CD4-positive, alpha-beta T cell treated with Interferon alpha-2 for 1 hour (primary cell): ENCODE results near the gene PMP22.

Experiments
- DNase-seq, 2 donors: peaks; one replicate each; pipeline ENCODE4 v3.0.0-alpha.2; 2020 to 2022

The PMP22 gene

GRCh38 chr17:15265131-15265530 is at the start of gene PMP22:
TSS of gene PMP22 (minus strand) at chr17:15265326. CDS start at chr17:15260727, 4,599 bp downstream.
- no peak for DNase-seq

DNA sequence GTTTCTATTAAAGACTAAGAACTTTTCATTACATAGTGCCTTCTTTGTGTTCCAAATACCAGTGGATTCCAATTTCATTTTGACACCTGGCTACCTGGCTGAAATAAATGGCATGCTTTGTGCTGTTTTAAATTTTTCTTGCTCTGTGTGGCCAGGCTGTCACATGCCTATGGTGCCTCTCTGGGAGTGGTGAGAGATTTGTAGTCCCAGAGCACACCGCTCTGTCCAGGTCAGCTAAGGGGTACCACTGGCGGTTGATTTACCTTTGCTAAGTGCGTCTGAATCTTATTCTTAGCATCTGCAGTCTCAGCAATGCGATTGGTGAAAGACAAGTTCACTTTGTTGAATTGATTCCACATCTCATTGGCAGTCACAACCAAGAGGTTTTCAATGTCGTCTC is 46.9 kb upstream of the PMP22 start:
- no peak for DNase-seq

- no peak for DNase-seq
Observed at GRCh38 chr17:15309793-15310192, 44.7 kb upstream of the PMP22 start.

GRCh38 chr17:15309236-15309635 is 44.1 kb upstream of the PMP22 start:
- DNase-seq, result no peak

GRCh38 chr17:15308758-15309157 is 43.6 kb upstream of the PMP22 start:
- no peak for DNase-seq

GRCh38 chr17:15307710-15308111 is 42.6 kb upstream of the PMP22 start:
- DNase-seq, result no peak

GRCh38 chr17:15303851-15304250 is 38.7 kb upstream of the PMP22 start:
- DNase-seq, result no peak

- no peak for DNase-seq
Observed at GRCh38 chr17:15303268-15303667, 38.1 kb upstream of the PMP22 start.

DNA sequence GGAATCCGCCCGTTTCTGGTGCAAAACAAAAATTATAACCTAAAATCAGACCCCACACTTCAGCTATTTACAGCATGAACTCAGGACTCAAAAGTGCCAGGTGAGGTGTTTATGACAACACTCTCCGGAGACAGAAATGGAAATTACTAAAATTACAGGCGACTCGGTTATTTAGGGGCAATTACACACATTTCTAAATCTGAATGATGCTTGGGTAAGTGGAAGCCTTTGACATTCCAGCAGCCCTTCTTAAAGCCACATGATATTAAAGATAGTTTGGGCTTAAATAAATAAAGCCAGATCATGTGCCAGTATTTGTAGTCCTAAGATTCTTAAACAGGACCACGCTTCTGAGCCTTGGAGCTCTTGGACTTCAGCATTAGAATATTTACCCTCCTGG is 36.7 kb upstream of the PMP22 start:
- DNase-seq, result no peak

DNA sequence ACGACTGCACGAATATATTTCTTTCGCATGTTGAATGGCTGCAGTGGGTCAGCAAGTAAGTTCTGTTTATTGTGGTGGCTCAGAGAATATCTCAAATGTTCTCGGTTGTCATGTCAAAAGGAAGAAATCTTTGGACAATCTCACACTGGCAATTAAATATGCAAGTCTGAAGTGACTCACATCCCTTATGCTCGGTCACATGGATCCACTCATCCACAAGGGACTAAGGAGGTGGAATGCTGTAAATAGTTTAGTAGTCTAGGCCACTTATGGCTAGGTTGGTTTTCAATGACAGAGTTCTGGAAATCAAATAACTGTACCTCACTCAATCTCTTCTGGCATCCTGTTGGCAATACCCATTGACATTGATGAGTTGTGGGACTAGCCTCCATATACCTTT is 33.0 kb upstream of the PMP22 start:
- DNase-seq, result no peak

GRCh38 chr17:15293558-15293957 is 28.4 kb upstream of the PMP22 start:
- no peak for DNase-seq

- DNase-seq, result no peak
Observed at GRCh38 chr17:15291674-15292361, 26.7 kb upstream of the PMP22 start.

DNA sequence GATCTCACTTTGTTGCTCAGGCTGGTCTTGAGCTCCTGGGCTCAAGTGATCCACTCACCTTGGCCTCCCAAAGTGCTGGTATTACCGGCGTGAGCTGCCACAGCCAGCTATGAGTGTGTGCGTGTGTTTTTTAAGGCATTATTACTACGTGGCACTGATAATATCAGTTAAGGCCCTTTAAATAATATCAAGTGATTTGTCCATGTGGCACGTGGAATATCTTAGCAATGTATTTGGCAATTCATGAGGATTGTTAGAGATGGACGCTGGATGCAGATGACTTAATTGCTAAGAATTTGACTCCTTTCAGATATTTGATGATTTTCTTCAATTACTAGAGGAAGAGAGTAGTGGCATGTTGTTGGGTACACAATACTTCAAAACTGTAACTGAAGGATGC is 25.5 kb upstream of the PMP22 start:
- no peak for DNase-seq

GRCh38 chr17:15289285-15290183 is 24.4 kb upstream of the PMP22 start:
- DNase-seq, result no peak

DNA sequence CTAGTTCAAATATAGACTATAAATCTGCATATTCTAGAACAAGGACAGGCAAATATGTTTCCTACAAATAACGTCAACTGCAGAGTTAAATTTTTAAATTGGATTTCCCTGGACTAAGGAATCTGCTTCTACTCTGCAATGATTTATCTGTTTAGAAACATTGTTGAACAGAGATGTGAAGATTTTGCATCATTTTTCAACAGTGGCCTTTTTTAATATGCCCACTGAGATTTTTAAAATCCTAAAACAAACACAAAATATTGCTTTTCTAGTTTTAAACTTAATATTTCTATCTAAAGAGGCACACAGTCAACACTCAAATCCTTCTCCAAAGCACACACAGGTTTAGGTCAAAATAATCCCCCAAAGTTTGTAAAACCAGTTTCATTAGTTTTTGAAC is 23.7 kb upstream of the PMP22 start:
- DNase-seq, result no peak

- DNase-seq, result no peak
Observed at GRCh38 chr17:15287538-15288267, 22.6 kb upstream of the PMP22 start.

DNA sequence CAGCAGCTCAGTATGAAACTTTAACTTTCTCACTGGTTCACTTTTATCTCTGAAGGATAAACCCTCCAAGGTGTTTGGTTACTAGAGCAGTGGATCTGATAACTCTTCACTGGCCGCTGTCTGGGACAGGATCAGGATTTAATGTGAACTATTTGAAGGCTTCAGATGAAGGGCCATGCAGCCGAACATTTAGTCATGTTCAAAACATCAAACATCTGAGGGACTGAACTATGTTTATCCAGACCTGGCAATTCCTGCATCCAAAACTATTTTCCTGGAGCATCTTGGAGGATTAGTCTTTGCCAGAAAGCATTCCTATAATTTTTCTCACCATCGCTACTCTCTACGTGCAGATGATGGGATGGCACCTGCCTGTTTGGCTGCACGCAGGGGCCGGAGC is 20.3 kb upstream of the PMP22 start:
- no peak for DNase-seq

- no peak for DNase-seq
Observed at GRCh38 chr17:15284537-15284936, 19.4 kb upstream of the PMP22 start.

- DNase-seq, result no peak
Observed at GRCh38 chr17:15284107-15284506, 19.0 kb upstream of the PMP22 start.

- no peak for DNase-seq
Observed at GRCh38 chr17:15281909-15282308, 16.8 kb upstream of the PMP22 start.

DNA sequence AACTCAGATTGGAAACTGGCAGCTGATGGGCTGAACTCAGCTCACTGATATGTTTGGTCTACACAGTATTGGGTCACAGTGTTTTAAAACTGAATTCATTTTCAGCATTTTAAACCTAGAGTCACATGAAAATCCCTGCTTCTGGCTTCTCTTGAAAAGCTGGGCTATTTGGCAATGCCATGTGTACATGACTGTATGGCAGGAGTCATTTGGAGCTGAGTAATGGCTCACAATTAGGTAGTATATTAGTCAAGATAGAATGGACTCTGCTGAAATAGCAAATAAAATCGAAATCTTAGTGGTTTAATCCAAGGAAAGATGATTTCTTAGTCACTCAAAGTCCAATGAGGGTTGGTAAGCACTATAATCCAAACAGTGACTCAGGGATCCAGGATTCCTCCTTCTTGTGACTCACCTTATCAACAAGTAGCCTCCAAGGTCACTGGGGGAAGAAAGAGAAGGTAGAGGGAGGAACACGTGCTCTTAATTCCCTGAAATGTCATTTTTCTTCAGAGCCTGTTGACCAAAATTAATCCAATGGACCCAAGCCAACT is 13.9 kb upstream of the PMP22 start:
- DNase-seq, result no peak

GRCh38 chr17:15278380-15278779 is 13.3 kb upstream of the PMP22 start:
- DNase-seq, result no peak

GRCh38 chr17:15274017-15274416 is 8.9 kb upstream of the PMP22 start:
- DNase-seq, result no peak
